NCI-H146 (cell line): ENCODE data around the gene ZNF853.

Experiments
- DNase-seq: peaks from one replicate; lab custom pipeline; 2025; lab: John Stamatoyannopoulos, UW

The ZNF853 gene

GRCh38 chr7:6636741-6637543 is 21.5 kb downstream of the ZNF853 start, which contains the start of gene ZNF316:
ZNF316 (plus strand) TSS chr7:6637318; CDS start chr7:6642410, 5,092 bp downstream.
- peak; percentile 62 for DNase-seq

GRCh38 chr7:6637544-6638229 is 22.3 kb downstream of the ZNF853 start:
- DNase-seq, result peak; percentile 63

DNA sequence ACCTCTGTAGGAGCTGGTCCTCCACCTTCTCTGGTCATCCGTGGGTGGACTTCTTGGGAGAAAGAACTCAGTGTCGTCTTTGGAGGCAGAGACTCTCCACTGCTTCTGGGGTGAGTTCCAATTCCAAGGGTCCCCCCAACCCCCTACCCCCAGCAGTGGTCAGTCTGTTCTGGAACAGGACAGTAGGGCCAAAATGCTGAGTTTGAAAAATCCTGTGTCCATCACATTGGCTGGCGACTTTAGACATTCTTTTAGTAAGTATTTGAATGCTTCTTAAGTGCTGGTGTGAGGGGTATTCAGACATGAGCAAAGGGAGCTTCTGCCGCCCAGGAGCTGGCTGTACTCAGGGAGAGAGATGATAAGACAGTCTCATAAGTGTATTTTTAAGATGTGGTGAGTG is 23.6 kb downstream of the ZNF853 start:
- DNase-seq, result no peak

- DNase-seq, result no peak
Measured at GRCh38 chr7:6639627-6640026, 24.2 kb downstream of the ZNF853 start.

DNA sequence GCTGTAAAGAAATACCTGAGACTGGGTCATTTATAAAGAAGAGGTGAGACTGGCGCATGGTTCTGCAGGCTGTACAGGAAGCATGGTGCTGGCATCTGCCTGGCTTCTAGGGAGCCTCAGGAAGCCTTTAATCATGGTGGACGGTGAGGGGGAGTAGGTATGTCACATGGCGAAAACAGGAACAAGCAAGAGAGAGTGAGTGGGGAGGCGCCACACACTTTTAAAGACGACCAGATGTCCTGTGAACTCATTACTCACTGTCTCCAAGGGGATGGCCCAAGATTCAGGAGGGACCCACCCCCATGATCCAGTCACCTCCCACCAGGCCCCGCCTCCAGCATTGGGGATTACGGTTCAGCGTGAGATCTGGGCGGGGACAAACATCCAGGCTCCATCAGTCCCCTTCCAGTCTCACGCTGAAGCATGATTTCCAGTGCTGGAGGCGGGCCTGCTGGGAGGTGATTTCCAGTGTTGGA is 24.9 kb downstream of the ZNF853 start:
- DNase-seq, result no peak

DNA sequence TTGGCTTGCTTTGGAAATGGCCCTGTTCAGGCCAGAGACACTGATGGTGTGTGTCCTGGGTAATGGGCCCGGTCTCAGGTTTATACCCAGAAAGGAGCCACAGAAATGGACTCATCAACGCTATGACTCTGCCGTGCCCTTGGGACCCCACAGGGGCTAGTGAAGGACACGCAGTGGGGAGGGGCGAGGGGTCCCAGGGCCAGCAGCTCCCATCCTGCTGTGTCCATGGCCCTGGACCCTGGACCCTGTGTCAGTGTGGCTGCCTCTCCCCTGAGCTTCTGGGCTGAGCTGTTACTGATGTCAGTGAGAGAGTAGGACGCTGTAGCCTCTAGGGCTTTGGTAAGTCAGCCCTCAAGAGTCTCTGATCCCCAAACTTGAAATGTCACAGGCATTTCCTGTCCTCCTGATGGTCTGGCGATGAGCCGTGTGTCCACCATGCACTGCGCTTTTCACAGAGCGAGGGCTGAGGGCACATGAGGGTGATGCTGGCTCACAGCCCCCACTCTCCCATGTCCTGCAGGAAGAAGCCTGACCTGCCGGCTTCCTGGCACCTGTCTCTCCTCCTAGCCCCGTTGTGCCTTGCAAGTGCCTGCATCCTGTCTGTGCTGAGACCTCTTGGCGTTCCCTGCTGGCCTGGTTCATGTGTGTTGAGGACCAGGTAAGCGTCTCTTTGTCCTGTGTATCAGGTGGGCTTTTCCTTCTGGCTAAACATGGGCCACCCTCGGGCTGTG is 26.1 kb downstream of the ZNF853 start:
- no peak for DNase-seq

GRCh38 chr7:6642239-6642839 is 26.9 kb downstream of the ZNF853 start:
- DNase-seq, result no peak

DNA sequence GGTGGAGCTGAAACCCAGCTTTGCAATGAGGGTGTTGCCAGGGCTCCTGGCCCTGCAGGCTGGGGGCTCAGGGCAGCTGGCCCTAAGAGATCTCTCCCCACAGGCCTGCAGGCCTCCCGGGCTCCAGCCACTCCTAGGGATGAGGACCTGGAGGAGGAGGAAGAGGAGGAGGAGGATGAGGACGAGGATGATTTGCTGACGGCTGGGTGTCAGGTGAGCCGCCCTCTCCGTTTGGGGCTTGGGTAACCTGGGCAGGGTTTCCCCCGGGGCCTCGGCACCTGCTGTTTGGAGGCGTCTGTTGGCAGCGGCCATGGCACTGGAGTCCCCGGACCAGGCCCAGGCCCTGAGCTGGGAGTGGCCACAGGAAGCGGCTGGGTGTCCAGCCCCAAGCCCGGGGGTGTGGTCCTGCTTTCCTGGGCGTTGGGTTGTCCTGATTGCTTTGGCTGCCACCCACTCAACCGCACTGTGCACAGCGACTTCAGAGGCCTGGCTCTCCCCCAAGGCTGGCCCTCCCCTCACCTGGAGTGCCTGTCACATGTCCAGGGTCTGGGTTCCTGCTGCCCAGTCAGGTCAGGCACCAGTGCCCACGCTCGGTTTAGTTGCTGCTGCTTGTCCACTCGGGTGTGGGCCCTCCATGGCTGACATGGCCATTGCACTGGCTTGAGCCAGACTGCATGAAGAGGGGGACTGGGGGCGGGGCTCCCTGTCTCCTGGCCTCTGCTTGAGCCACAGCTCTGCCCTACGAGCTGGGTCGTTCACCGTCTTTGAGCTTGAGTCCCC is 27.6 kb downstream of the ZNF853 start:
- no peak for DNase-seq

GRCh38 chr7:6643915-6644625 is 28.7 kb downstream of the ZNF853 start:
- no peak for DNase-seq

- no peak for DNase-seq
Measured at GRCh38 chr7:6644728-6645127, 29.3 kb downstream of the ZNF853 start.

DNA sequence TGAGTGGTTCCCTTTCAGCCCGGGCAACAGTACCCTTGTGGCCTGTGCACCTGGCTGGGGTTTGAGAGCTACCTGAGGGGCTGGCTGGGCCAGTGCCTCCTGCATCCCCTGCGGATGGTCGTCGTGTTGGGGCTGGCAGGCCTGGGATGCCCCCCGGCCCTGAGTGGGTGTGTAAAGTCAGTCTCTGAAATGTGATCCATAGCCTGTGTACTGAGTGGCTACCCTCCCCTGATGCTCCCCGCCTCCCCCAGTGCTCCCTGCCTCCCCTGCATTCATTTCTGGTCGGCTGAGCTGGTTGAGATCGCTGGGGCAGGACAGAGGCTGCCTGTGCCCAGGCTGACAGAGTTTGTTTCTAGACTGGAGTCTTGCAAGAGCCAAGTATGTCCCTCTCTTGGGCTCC is 31.1 kb downstream of the ZNF853 start:
- DNase-seq, result no peak

DNA sequence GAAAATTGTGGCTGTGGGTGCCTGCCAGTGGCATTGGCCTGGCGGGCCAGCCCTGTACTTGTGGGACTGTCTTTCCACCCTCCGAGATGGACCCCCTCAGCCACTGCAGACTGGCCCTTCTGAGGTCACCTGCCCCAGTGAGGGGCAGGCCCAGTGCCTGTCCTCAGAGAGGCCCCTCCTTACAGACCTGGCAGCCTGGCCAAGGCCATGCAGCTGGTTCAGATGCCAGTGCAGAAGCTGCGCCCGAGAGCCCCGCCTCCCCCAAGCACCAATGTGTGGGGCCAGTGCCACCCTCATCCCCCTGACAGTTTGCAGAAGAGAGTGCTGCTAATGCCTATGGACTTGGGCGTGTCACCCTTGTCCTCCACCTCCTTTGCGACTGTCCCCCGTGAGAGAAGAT is 31.7 kb downstream of the ZNF853 start:
- DNase-seq, result no peak

GRCh38 chr7:6647541-6647940 is 32.1 kb downstream of the ZNF853 start:
- no peak for DNase-seq

DNA sequence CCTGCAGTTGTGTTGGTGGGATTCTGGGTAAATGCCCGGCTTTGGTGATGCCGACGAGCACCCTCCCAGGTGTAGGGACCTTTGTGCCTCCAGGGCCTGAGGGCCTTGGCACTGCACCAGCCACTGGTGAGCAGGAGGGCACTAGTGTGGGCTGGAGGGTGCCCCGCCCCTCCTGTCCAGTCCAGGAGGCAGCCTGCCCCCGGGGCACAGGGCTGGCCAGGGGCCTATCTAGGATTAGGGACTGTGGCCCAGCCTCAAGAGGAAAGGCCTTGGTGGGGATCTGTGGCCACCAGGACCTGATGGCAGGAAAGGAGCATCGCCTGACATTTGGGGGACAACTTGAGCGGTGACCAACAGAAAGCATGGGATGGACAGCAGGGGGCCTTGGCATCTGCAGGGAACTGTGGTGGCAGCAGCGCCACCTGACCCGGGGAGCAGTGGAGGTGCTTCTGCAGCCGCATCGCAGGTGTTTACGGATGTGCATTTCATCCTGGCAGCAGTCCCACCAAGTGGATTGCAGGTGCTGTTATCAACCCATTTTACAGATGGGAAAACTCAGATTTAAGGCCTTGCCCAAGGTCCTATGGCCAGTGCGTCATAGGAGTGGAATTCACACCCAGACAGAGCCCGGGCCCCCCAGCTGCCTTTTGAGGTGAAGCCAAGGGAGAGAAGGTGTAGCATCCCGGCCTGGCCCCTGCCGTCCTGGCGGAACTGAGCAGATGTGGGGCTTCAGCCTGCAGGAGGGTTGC is 32.8 kb downstream of the ZNF853 start:
- no peak for DNase-seq

DNA sequence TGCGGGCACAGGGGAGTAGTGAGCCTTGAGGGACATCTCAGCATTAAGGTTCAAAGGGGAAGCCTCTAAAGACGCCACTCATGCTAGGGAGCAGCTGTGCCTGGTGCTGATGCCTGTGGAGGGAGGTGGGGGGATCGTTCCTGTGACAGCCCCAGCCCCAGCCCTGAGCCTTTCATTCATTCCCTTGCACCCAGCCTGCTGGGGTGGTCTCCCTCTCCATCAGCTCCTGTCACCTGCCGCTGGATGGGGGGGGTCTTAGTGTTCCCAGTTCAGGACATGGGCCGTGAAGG is 33.4 kb downstream of the ZNF853 start:
- DNase-seq, result no peak

- DNase-seq, result no peak
Measured at GRCh38 chr7:6649241-6649961, 34.0 kb downstream of the ZNF853 start.

DNA sequence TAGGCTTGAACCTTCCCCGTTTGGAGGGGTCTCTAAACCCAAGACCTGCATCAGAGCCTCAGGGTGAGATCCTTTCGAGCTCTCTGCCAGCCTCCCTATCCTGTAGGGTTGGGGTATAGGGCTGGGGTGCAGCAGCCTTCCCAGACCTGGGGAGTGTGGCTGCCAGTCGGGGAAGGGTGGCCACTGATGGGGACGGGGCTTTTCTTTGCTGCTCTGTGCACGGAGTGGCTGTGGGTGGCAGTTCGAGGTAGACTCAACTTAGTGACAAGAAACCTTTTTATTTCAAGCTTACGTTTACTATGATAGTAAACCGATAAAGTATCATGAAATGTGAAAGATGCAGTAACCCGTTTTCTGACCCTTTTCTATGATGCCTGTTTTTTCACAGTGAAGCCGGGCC is 34.7 kb downstream of the ZNF853 start:
- DNase-seq, result no peak

GRCh38 chr7:6650521-6651011 is 35.2 kb downstream of the ZNF853 start:
- DNase-seq, result no peak

- DNase-seq, result no peak
Measured at GRCh38 chr7:6651851-6652445, 36.5 kb downstream of the ZNF853 start.
